Panc1 (cell line): ENCODE measurements around the gene ZHX3.

Experiments used
- CTCF ChIP-seq: fragments of 450-650 bp; IDR thresholded peaks from 2 replicates; pipeline ENCODE4 v1.5.1; 2017; ENCODE audit warnings: mild to moderate bottlenecking
- POLR2AphosphoS5 ChIP-seq: IDR thresholded peaks from 2 replicates; pipeline ENCODE4 v1.6.1; 2012; ENCODE audit warnings: mild to moderate bottlenecking, low read depth, low read length, moderate library complexity
- REST ChIP-seq, 2 experiments: IDR thresholded peaks; 2 replicates each; pipeline ENCODE4 v1.6.1; 2011 to 2012; ENCODE audit warnings: low read depth in 2 of 2, control low read depth in 1 of 2, low read length in 1 of 2, mild to moderate bottlenecking in 1 of 2, moderate library complexity in 1 of 2; ENCODE audit not compliant: insufficient read depth in 1 of 2
- SIN3A ChIP-seq: IDR thresholded peaks from 2 replicates; pipeline ENCODE4 v1.6.1; 2012; ENCODE audit warnings: low read depth, mild to moderate bottlenecking, low read length, moderate library complexity, borderline replicate concordance; ENCODE audit not compliant: insufficient read depth
- TCF7L2 ChIP-seq: IDR thresholded peaks from 2 replicates; pipeline ENCODE4 v1.6.1; 2011; ENCODE audit warnings: mild to moderate bottlenecking, low read depth, low read length, inconsistent platforms

GRCh38 chr20:41242807-41243206 is 74.7 kb downstream of the ZHX3 start:
- TF ChIP-seq CTCF, result no peak
- TF ChIP-seq REST (IDR thresholded peaks at IDR 0.05; ENCODE audit: insufficient read depth in 1 of 2, low read depth in 2 of 2, low read length in 1 of 2), result no peak
- no peak for TF ChIP-seq SIN3A
- no peak for TF ChIP-seq TCF7L2
- TF ChIP-seq POLR2AphosphoS5, result no peak
